Suprapubic skin (tissue), 4 donors: ENCODE measurements around the gene GDA.

ENCODE experiments used
- EP300 ChIP-seq: sonication (generic); formaldehyde crosslinking; IDR thresholded peaks from one replicate; pipeline ENCODE4 v1.6.1; 2017; ENCODE audit warnings: antibody characterized with exemption
- POLR2A ChIP-seq, 2 donors: fragments of 450-650 bp; IDR thresholded peaks; one replicate each; pipeline ENCODE4 v1.6.1; 2017; ENCODE audit warnings: antibody characterized with exemption in 2 of 2, mild to moderate bottlenecking in 2 of 2, moderate library complexity in 2 of 2
- POLR2AphosphoS5 ChIP-seq, 3 donors: sonication (generic); formaldehyde crosslinking; IDR thresholded peaks; one replicate each; pipeline ENCODE4 v1.6.1; 2017; ENCODE audit warnings: antibody characterized with exemption in 3 of 3
- TF ChIP-seq, protein P1 (sequence below), 2 donors: fragments of 200-600 bp in 1 of 2; fragments of 450-650 bp in 1 of 2; sonication (generic) in 1 of 2; IDR thresholded peaks; one replicate each; pipeline ENCODE4 v1.5.1; 2016 to 2019; ENCODE audit warnings: antibody characterized with exemption in 2 of 2, mild to moderate bottlenecking in 1 of 2, moderate library complexity in 1 of 2

DNA sequence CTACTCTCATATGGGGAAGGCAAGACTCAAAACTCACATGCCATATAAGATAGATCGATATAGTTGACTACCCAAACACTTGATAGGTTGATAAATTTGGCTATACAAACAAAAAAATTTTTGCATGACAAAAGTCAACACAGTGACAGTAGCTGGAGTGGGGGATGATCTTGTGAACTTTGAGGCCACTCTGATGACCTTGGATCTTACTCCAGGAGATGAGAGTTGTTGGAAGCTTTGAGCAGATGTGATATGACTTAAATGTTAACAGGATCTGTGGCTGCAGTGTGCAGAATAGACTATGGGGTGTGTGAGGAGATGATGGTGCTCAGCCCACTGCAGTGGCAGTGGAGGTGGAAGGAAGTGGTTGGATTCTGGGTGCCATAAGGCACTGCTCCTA is 114.3 kb downstream of the GDA start:
- TF ChIP-seq, protein P1, sequence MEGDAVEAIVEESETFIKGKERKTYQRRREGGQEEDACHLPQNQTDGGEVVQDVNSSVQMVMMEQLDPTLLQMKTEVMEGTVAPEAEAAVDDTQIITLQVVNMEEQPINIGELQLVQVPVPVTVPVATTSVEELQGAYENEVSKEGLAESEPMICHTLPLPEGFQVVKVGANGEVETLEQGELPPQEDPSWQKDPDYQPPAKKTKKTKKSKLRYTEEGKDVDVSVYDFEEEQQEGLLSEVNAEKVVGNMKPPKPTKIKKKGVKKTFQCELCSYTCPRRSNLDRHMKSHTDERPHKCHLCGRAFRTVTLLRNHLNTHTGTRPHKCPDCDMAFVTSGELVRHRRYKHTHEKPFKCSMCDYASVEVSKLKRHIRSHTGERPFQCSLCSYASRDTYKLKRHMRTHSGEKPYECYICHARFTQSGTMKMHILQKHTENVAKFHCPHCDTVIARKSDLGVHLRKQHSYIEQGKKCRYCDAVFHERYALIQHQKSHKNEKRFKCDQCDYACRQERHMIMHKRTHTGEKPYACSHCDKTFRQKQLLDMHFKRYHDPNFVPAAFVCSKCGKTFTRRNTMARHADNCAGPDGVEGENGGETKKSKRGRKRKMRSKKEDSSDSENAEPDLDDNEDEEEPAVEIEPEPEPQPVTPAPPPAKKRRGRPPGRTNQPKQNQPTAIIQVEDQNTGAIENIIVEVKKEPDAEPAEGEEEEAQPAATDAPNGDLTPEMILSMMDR (IDR thresholded peaks at IDR 0.05), result no peak
- no peak for TF ChIP-seq POLR2AphosphoS5 (IDR thresholded peaks at IDR 0.05)
- TF ChIP-seq POLR2A (IDR thresholded peaks at IDR 0.05), result no peak
- TF ChIP-seq EP300, result no peak
